HCT116 (cell line): ENCODE data around the gene MAGIX. TPM values are rescaled to one million over a fixed set of nuclear protein-coding genes. Genes with fewer than 3 reads are reported as not detected.

Source experiments
- ATAC-seq: fragments of 200-7000 bp; cut with Tn5 transposase; 2 replicates; pipeline ENCODE4 v1.9.1; 2020; ENCODE audit warnings: mild to moderate bottlenecking, moderate library complexity
- BruUV-seq: library from RNA; stranded (reverse); fragments of 400-500 nt; replicated peaks from 2 replicates; lab custom pipeline; 2021; lab: Mats Ljungman, UMichigan
- CTCF ChIA-PET: fragments of 300-600 bp; sonication (Branson Sonifier 250); formaldehyde crosslinking; loops from one replicate; lab custom pipeline; 2021; ENCODE audit warnings: antibody characterized with exemption; lab: Charles Lee
- POLR2A ChIA-PET: fragments of 300-600, 350-600 bp; sonication (Branson Sonifier 250); formaldehyde crosslinking; loops from one replicate; lab custom pipeline; 2021; ENCODE audit warnings: antibody characterized with exemption; lab: Charles Lee
- RAD21 ChIA-PET, 2 experiments: fragments of 300-600 bp; sonication (Branson Sonifier 250); formaldehyde crosslinking; loops; one replicate each; lab custom pipeline; 2023; ENCODE audit warnings: low total read pairs in 2 of 2; ENCODE audit not compliant: uncharacterized antibody in 2 of 2, unreplicated experiment in 2 of 2, low non-redundant PET in 1 of 2; lab: Charles Lee
- DNase-seq: peaks from one replicate; pipeline ENCODE4 v3.0.0-alpha.2; 2010; ENCODE audit warnings: low read depth, low spot score
- H2AFZ ChIP-seq: fragments of 200-600 bp; shearing (Covaris generic), sonication (generic); 2 replicates; pipeline ENCODE4 v1.6.1; 2017; ENCODE audit warnings: low read depth, mixed run types, mixed read lengths, antibody characterized with exemption, low read length; ENCODE audit not compliant: poor library complexity, severe bottlenecking
- H3K27ac ChIP-seq: 2 replicates; pipeline ENCODE4 v1.5.1; 2012; ENCODE audit warnings: low read depth, low read length
- H3K27me3 ChIP-seq: fragments of 200-600 bp; sonication (generic); 2 replicates; pipeline ENCODE4 v1.6.1; 2016; ENCODE audit warnings: mixed run types, low read length, mixed read lengths; ENCODE audit not compliant: insufficient read depth
- H3K36me3 ChIP-seq, 2 experiments: fragments of 200-500 bp in 1 of 2; fragments of 200-600 bp in 1 of 2; sonication (Bioruptor generic) in 1 of 2; sonication (generic) in 1 of 2; 2 replicates each; pipeline versions ENCODE4 v1.5.1 to v1.6.1; 2014 to 2016; ENCODE audit warnings: low read length in 2 of 2, inconsistent platforms in 1 of 2, mixed read lengths in 1 of 2, mixed run types in 1 of 2; ENCODE audit not compliant: insufficient read depth in 2 of 2, control insufficient read depth in 1 of 2
- H3K4me1 ChIP-seq, 2 experiments: fragments of 200-600 bp in 1 of 2; sonication (generic) in 1 of 2; 2 replicates each; pipeline versions ENCODE4 v1.5.1 to v1.6.1; 2012 to 2017; ENCODE audit warnings: low read length in 2 of 2, inconsistent platforms in 1 of 2, mild to moderate bottlenecking in 1 of 2, mixed read lengths in 1 of 2, mixed run types in 1 of 2, moderate library complexity in 1 of 2; ENCODE audit not compliant: insufficient read depth in 2 of 2, control insufficient read depth in 1 of 2
- H3K4me2 ChIP-seq: fragments of 200-600 bp; sonication (generic); 2 replicates; pipeline ENCODE4 v1.6.1; 2017; ENCODE audit warnings: mixed run types, low read length, mixed read lengths
- H3K4me3 ChIP-seq, 2 experiments: fragments of 200-600 bp in 1 of 2; sonication (generic) in 1 of 2; replicated peaks in 1 of 2; 2 replicates each; pipeline ENCODE4 v1.5.1; 2011 to 2016; ENCODE audit warnings: low read length in 2 of 2, control low read depth in 1 of 2, low read depth in 1 of 2, mild to moderate bottlenecking in 1 of 2, mixed read lengths in 1 of 2, mixed run types in 1 of 2
- H3K79me2 ChIP-seq: fragments of 200-600 bp; sonication (generic); 2 replicates; pipeline ENCODE4 v1.6.1; 2017; ENCODE audit warnings: mild to moderate bottlenecking, mixed run types, low read length, moderate library complexity, mixed read lengths; ENCODE audit not compliant: insufficient read depth
- H3K9ac ChIP-seq: fragments of 200-600 bp; sonication (generic); 2 replicates; pipeline ENCODE4 v1.6.1; 2016; ENCODE audit warnings: low read length, mixed read lengths
- H3K9me2 ChIP-seq: fragments of 200-600 bp; sonication (generic), shearing (Covaris generic); 2 replicates; pipeline ENCODE4 v1.6.1; 2017; ENCODE audit warnings: mixed run types, mild to moderate bottlenecking, moderate library complexity; ENCODE audit not compliant: insufficient read depth
- H3K9me3 ChIP-seq, 2 experiments: fragments of 200-500 bp in 1 of 2; fragments of 200-600 bp in 1 of 2; sonication (Bioruptor generic) in 1 of 2; sonication (generic) in 1 of 2; 2 replicates each; pipeline ENCODE4 v1.6.1; 2014 to 2017; ENCODE audit warnings: low read length in 2 of 2, mixed read lengths in 2 of 2, inconsistent platforms in 1 of 2, low read depth in 1 of 2, mild to moderate bottlenecking in 1 of 2, mixed run types in 1 of 2, moderate library complexity in 1 of 2; ENCODE audit not compliant: control insufficient read depth in 1 of 2, insufficient read depth in 1 of 2
- H4K20me1 ChIP-seq: fragments of 200-600 bp; sonication (generic), shearing (Covaris generic); 2 replicates; pipeline ENCODE4 v1.6.1; 2017; ENCODE audit warnings: mixed run types, mild to moderate bottlenecking, moderate library complexity; ENCODE audit not compliant: insufficient read depth
- EZH2phosphoT487 ChIP-seq: fragments of 200-600 bp; IDR thresholded peaks from 2 replicates; pipeline ENCODE4 v1.6.1; 2018; ENCODE audit warnings: antibody characterized with exemption, borderline replicate concordance
- POLR2A ChIP-seq: IDR thresholded peaks from 2 replicates; pipeline ENCODE4 v1.7.0; 2011; ENCODE audit warnings: borderline replicate concordance; ENCODE audit not compliant: insufficient read depth, insufficient read length; ENCODE audit errors: extremely low read depth
- POLR2AphosphoS5 ChIP-seq: IDR thresholded peaks from 2 replicates; pipeline ENCODE4 v1.6.1; 2011; ENCODE audit warnings: mild to moderate bottlenecking, low read depth, low read length, moderate library complexity
- YY1 ChIP-seq: IDR thresholded peaks from 2 replicates; pipeline ENCODE4 v1.6.1; 2011; ENCODE audit warnings: low read length, low read depth, moderate library complexity, mild to moderate bottlenecking; ENCODE audit not compliant: insufficient replicate concordance; ENCODE audit errors: extremely low read depth
- ZFX ChIP-seq: fragments of 450-650 bp; IDR thresholded peaks from 2 replicates; pipeline ENCODE4 v1.6.1; 2017
- intact Hi-C: fragments of 100-400 bp; cut with micrococcal nuclease; formaldehyde crosslinking; loops from 2 replicates; pipeline ENCODE4 v1.10.0; 2022
- total RNA-seq: library from RNA; stranded (reverse); gene quantifications from one replicate; pipeline ENCODE4 v1.2.1, GENCODE V29; 2021; ENCODE audit not compliant: unreplicated experiment
- TF ChIP-seq, protein P1 (sequence below), 3 experiments: fragments of 200-600 bp in 1 of 3; sonication (generic) in 1 of 3; IDR thresholded peaks in 2 of 3; conservative IDR thresholded peaks in 1 of 3; 2 replicates each; pipeline ENCODE4 v1.5.1; 2012 to 2017; ENCODE audit warnings: low read depth in 2 of 3, low read length in 2 of 3, antibody characterized with exemption in 1 of 3, borderline replicate concordance in 1 of 3, control low read depth in 1 of 3, mild to moderate bottlenecking in 1 of 3, mixed read lengths in 1 of 3, mixed run types in 1 of 3, moderate library complexity in 1 of 3; ENCODE audit not compliant: insufficient read depth in 1 of 3

Gene MAGIX
- total RNA-seq, 1 experiment from 2014 or later, result 2.6 TPM

DNA sequence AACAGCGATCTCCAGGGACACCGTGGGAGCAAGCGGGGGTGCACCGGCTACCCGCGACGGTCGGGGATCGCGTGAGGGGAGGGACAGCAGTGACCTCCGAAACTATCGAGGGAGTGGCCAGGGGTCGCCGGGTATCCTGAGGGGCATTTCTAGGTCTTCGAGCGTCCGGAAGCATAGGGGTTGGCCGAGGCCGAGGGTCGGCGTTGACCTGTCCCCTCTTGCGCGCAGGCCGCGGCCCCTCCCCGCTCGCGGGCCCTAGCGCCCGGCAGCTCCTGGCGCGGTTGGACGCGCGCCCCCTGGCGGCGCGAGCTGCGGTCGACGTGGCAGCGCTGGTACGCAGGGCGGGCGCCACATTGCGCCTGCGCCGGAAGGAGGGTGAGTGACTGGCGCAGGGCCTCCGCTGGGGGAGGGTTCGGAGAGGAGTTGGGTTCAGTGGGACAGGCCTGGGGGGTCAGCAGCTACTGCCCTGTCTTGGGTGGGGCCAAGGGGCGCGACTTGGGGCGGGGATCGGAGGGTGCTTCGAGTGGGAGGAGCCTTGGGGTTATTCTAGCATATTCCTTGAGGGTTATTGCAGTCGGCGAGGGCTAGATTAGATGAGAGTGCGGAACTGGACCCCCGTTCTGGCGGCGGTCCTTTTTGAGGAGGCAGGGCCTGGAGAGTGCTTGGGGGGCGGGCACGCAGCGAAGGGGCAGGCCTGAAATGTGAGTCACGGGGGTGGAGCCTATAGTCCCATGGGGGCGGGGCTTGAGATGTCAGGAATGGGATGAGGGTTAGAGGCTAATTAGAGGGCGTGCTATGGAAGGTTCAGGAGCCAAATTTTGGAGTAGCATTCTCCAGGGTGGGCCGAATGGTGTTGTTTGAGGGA lies 1.2 kb downstream of the MAGIX start:
- ChIA-PET POLR2A (interaction anchor here (0.6 kb wide), 1 partner anchor 27 kb away, joined by 3 read pairs; no protein-coding TSS in a partner anchor), RAD21 (interaction anchor here in 1 of 2 experiments (0.7 kb wide), 1 partner anchor 1513 kb away, joined by 4 read pairs; the partner anchor contains the start of gene ELK1), CTCF (interaction anchor here (1.4 to 1.6 kb wide), 2 partner anchors 9 to 21 kb away, joined by 3 to 9 read pairs; no protein-coding TSS in a partner anchor)
- no TSS peak for BruUV-seq
- Histone ChIP-seq H3K79me2 (no peaks in the 10 kb centered on the region), H3K9ac (peak overlapping the region; percentile 58), H3K27me3 (no peaks in the 10 kb centered on the region), H3K36me3 (no peaks in the 10 kb centered on the region), H3K4me2 (peak overlapping the region; percentile 74), H3K27ac (peak overlapping the region; percentile 95), H3K9me2 (no peaks in the 10 kb centered on the region), H2AFZ (no peak overlapping the region), H3K4me1 (peaks cover 14 to 57% of the 10 kb centered on the region in 2 experiments), H4K20me1 (no peaks in the 10 kb centered on the region), H3K9me3 (no peaks in the 10 kb centered on the region), H3K4me3 (peak overlapping the region; percentile 32 to 45)
- intact Hi-C loops, result loop anchor here (10.0 kb wide), 1 partner anchor 119 kb away; the partner anchor contains the start of gene TFE3
- ATAC-seq (peak; percentile 75), DNase-seq (peak; percentile 63)
- 0 out of 2 replicates have a peak, but pooled peaks have one; percentile 14 for TF ChIP-seq ZFX
- TF ChIP-seq EZH2phosphoT487, result no peak
- TF ChIP-seq, protein P1, sequence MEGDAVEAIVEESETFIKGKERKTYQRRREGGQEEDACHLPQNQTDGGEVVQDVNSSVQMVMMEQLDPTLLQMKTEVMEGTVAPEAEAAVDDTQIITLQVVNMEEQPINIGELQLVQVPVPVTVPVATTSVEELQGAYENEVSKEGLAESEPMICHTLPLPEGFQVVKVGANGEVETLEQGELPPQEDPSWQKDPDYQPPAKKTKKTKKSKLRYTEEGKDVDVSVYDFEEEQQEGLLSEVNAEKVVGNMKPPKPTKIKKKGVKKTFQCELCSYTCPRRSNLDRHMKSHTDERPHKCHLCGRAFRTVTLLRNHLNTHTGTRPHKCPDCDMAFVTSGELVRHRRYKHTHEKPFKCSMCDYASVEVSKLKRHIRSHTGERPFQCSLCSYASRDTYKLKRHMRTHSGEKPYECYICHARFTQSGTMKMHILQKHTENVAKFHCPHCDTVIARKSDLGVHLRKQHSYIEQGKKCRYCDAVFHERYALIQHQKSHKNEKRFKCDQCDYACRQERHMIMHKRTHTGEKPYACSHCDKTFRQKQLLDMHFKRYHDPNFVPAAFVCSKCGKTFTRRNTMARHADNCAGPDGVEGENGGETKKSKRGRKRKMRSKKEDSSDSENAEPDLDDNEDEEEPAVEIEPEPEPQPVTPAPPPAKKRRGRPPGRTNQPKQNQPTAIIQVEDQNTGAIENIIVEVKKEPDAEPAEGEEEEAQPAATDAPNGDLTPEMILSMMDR (IDR thresholded peaks at IDR 0.05 in 2 of 3, conservative IDR thresholded peaks at IDR 0.05 in 1 of 3; ENCODE audit: borderline replicate concordance in 1 of 3, insufficient read depth in 1 of 3, low read depth in 2 of 3, low read length in 2 of 3), result peak in 2 of 3 experiments; percentile 54 to 55; a peak in 4 of 6 replicates
- TF ChIP-seq POLR2A, result peak; percentile 23
- TF ChIP-seq POLR2AphosphoS5, result peak; percentile 36
- no peak for TF ChIP-seq YY1
